ENCODE results near the gene FCHO2. TPM values are rescaled to one million over a fixed set of nuclear protein-coding genes. Genes with fewer than 3 reads are reported as not detected.

FCHO2 gene
- total RNA-seq, 6 experiments from 2014 or later, result 16.6 to 24.8 (median 19.2) TPM

- H3K36me3 Mint-ChIP-seq (ENCODE audit: low read depth), result no peaks in the 10 kb centered on the region
- no peaks in the 10 kb centered on the region; the same call in none of the 2 replicates for H3K27me3 Mint-ChIP-seq (ENCODE audit: insufficient read depth)
Measured at GRCh38 chr5:73114044-73114688, 158.3 kb downstream of the FCHO2 start.

GRCh38 chr5:73115399-73116051 is 159.7 kb downstream of the FCHO2 start:
- H3K9me3 Mint-ChIP-seq, result no peaks in the 10 kb centered on the region
- H3K27ac Mint-ChIP-seq, result peak overlapping the region; percentile 89
- DNase-seq, result peak; percentile 90
- peaks cover 32% of the 10 kb centered on the region for H3K4me1 Mint-ChIP-seq (ENCODE audit: low read depth)
- no peaks in the 10 kb centered on the region for H3K36me3 Mint-ChIP-seq (ENCODE audit: low read depth)
- H3K4me3 Mint-ChIP-seq, result peak overlapping the region; percentile 71
- no peak for TF ChIP-seq CTCF (IDR thresholded peaks at IDR 0.05)
- no peaks in the 10 kb centered on the region; the same call in none of the 2 replicates for H3K27me3 Mint-ChIP-seq (ENCODE audit: insufficient read depth)

More at GRCh38 chr5:73114044-73114688, 158.3 kb downstream of the FCHO2 start:
- Mint-ChIP-seq H3K9me3 (no peaks in the 10 kb centered on the region), H3K4me3 (no peak overlapping the region), H3K27ac (no peak overlapping the region), H3K4me1 (ENCODE audit: low read depth) (peaks cover 33% of the 10 kb centered on the region)
- no peak for DNase-seq
- no peak for TF ChIP-seq CTCF (IDR thresholded peaks at IDR 0.05)

DNA sequence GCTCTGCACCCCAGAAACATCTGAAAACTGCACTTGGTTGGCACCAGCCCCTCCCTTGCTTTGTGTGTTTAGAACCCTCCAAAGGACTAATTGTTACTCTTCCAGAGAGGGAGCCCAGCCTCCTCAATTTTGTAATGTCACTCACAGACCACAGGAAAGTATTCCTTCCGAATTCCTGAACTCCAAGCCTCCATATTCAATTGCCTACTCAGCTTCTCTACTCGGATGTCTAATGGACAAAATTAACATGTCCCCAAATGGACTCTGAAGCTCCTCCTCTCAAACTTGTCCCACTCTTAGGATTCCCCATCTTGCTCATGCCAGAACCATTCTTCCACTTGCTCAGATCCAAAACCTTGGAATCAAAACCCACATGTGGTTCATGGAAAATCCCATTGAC is 160.7 kb downstream of the FCHO2 start:
- H3K4me3 Mint-ChIP-seq, result peak overlapping the region; percentile 71; the same call in 1 of the 2 replicates
- no peak for DNase-seq

DNA sequence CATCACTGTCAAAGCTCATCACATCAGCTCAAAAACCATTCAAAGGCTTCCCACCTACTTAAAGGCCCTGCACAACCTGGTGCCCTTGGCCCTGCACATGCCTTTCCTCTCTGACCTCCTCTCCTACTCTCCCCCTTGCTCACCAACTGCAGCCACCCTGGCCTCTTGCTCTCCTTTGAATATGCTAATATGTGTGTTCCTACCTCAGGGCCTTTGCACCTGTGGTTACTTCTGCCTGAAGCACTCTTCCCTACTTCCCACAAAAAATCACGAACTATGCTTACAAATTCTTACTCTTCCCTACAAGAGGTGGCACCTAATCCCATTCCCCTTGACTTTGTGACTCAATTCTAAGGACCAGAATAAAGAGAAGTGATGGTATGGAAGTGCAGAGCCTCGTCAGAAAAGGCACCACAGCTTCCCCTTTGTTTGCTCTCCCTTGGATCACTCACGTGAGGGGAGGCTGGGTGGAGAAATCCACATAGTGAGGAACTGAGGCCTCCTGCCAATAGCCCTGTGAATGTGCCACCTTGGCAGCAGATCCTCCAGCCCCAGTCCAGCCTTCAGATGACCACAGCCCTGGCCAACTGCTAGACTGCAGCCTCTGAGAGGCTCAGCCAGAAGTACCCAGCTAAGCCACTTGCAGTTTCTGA is 161.4 kb downstream of the FCHO2 start:
- H3K4me3 Mint-ChIP-seq, result no peak overlapping the region
- peaks cover 46% of the 10 kb centered on the region for H3K4me1 Mint-ChIP-seq (ENCODE audit: low read depth)
- no peaks in the 10 kb centered on the region for H3K36me3 Mint-ChIP-seq (ENCODE audit: low read depth)
- DNase-seq, result no peak
- no peak overlapping the region for H3K27ac Mint-ChIP-seq
- H3K9me3 Mint-ChIP-seq, result no peaks in the 10 kb centered on the region
- no peaks in the 10 kb centered on the region; the same call in none of the 2 replicates for H3K27me3 Mint-ChIP-seq (ENCODE audit: insufficient read depth)
- no peak for TF ChIP-seq CTCF (IDR thresholded peaks at IDR 0.05)

More for the DNA sequence above, 160.7 kb downstream of the FCHO2 start:
- no peak for TF ChIP-seq CTCF (IDR thresholded peaks at IDR 0.05)
- peaks cover 41% of the 10 kb centered on the region for H3K4me1 Mint-ChIP-seq (ENCODE audit: low read depth)
- H3K27me3 Mint-ChIP-seq (ENCODE audit: insufficient read depth), result no peaks in the 10 kb centered on the region; the same call in none of the 2 replicates
- H3K27ac Mint-ChIP-seq, result peak overlapping the region; percentile 89
- H3K36me3 Mint-ChIP-seq (ENCODE audit: low read depth), result no peaks in the 10 kb centered on the region
- no peaks in the 10 kb centered on the region for H3K9me3 Mint-ChIP-seq

GRCh38 chr5:73118391-73118973 is 162.6 kb downstream of the FCHO2 start:
- Mint-ChIP-seq H3K36me3 (ENCODE audit: low read depth) (no peaks in the 10 kb centered on the region), H3K9me3 (no peaks in the 10 kb centered on the region), H3K4me1 (ENCODE audit: low read depth) (peaks cover 57% of the 10 kb centered on the region), H3K27me3 (ENCODE audit: insufficient read depth) (no peaks in the 10 kb centered on the region; the same call in none of the 2 replicates), H3K4me3 (no peak overlapping the region), H3K27ac (no peak overlapping the region)
- DNase-seq, result no peak
- no peak for TF ChIP-seq CTCF (IDR thresholded peaks at IDR 0.05)
